ENCODE data around the gene RPS6KA3.

Gene RPS6KA3

GRCh38 chrX:20266810-20267606 lies at the start of gene RPS6KA3:
TSS of gene RPS6KA3 (minus strand) at chrX:20266909. CDS start at chrX:20266632, 277 bp downstream.
- DNase-seq (ENCODE audit: low read depth) = peak; percentile 84

GRCh38 chrX:20315140-20315539 lies 48.4 kb upstream of the RPS6KA3 start:
- DNase-seq (ENCODE audit: low read depth) = no peak

GRCh38 chrX:20313899-20314298 lies 47.2 kb upstream of the RPS6KA3 start:
- no peak for DNase-seq (ENCODE audit: low read depth)

GRCh38 chrX:20312018-20312417 lies 45.3 kb upstream of the RPS6KA3 start:
- no peak for DNase-seq (ENCODE audit: low read depth)

- DNase-seq (ENCODE audit: low read depth) = no peak
Observed at GRCh38 chrX:20311505-20311904, 44.8 kb upstream of the RPS6KA3 start.

GRCh38 chrX:20309806-20310205 lies 43.1 kb upstream of the RPS6KA3 start:
- DNase-seq (ENCODE audit: low read depth) = no peak

- no peak for DNase-seq (ENCODE audit: low read depth)
Observed at GRCh38 chrX:20306668-20307067, 40.0 kb upstream of the RPS6KA3 start.

GRCh38 chrX:20300822-20301221 lies 34.1 kb upstream of the RPS6KA3 start:
- no peak for DNase-seq (ENCODE audit: low read depth)

GRCh38 chrX:20294957-20295356 lies 28.2 kb upstream of the RPS6KA3 start:
- DNase-seq (ENCODE audit: low read depth) = no peak

GRCh38 chrX:20294284-20294683 lies 27.6 kb upstream of the RPS6KA3 start:
- DNase-seq (ENCODE audit: low read depth) = no peak

GRCh38 chrX:20285511-20285910 lies 18.8 kb upstream of the RPS6KA3 start:
- no peak for DNase-seq (ENCODE audit: low read depth)

GRCh38 chrX:20284992-20285391 lies 18.3 kb upstream of the RPS6KA3 start:
- DNase-seq (ENCODE audit: low read depth) = no peak

- DNase-seq (ENCODE audit: low read depth) = no peak
Observed at GRCh38 chrX:20284444-20284843, 17.7 kb upstream of the RPS6KA3 start.

- DNase-seq (ENCODE audit: low read depth) = no peak
Observed at GRCh38 chrX:20280938-20281337, 14.2 kb upstream of the RPS6KA3 start.

GRCh38 chrX:20274121-20274520 lies 7.4 kb upstream of the RPS6KA3 start:
- no peak for DNase-seq (ENCODE audit: low read depth)

- no peak for DNase-seq (ENCODE audit: low read depth)
Observed at GRCh38 chrX:20271730-20272129, 5.0 kb upstream of the RPS6KA3 start.

- no peak for DNase-seq (ENCODE audit: low read depth)
Observed at GRCh38 chrX:20271186-20271585, 4.5 kb upstream of the RPS6KA3 start.

GRCh38 chrX:20270562-20270890 lies 3.8 kb upstream of the RPS6KA3 start:
- no peak for DNase-seq (ENCODE audit: low read depth)

GRCh38 chrX:20269848-20270561 lies 3.3 kb upstream of the RPS6KA3 start:
- DNase-seq (ENCODE audit: low read depth) = no peak

GRCh38 chrX:20267931-20268701 lies 1.4 kb upstream of the RPS6KA3 start:
- DNase-seq (ENCODE audit: low read depth) = no peak

- no peak for DNase-seq (ENCODE audit: low read depth)
Observed at GRCh38 chrX:20267607-20267930, 860 bp upstream of the RPS6KA3 start.

GRCh38 chrX:20265726-20266681 lies 705 bp downstream of the RPS6KA3 start:
- no peak for DNase-seq (ENCODE audit: low read depth)
